HEK293 (cell line): ENCODE results near the gene SCFD2.

Source experiments
- KLF10 ChIP-seq: fragments of 450-650 bp; IDR thresholded peaks from 2 replicates; pipeline ENCODE4 v1.5.1; 2018; ENCODE audit warnings: missing biosample characterization, mild to moderate bottlenecking, missing genetic modification characterization
- MEIS1 ChIP-seq: sonication (generic); formaldehyde crosslinking; IDR thresholded peaks from 2 replicates; pipeline ENCODE4 v1.8.1; 2022; ENCODE audit warnings: missing genetic modification reagents, mild to moderate bottlenecking, borderline replicate concordance
- PBX3 ChIP-seq: sonication (generic); formaldehyde crosslinking; IDR thresholded peaks from 2 replicates; pipeline ENCODE4 v1.8.1; 2022; ENCODE audit warnings: mild to moderate bottlenecking, moderate library complexity, missing genetic modification reagents
- ZBTB44 ChIP-seq: fragments of 450-650 bp; IDR thresholded peaks from 2 replicates; pipeline ENCODE4 v1.5.1; 2018; ENCODE audit warnings: missing biosample characterization, mild to moderate bottlenecking, missing genetic modification characterization
- ZBTB49 ChIP-seq: fragments of 450-650 bp; formaldehyde crosslinking; IDR thresholded peaks from 2 replicates; pipeline ENCODE4 v1.5.1; 2016; ENCODE audit warnings: missing biosample characterization, missing genetic modification characterization, low read depth
- ZEB2 ChIP-seq: fragments of 450-650 bp; formaldehyde crosslinking; IDR thresholded peaks from 2 replicates; pipeline ENCODE4 v1.5.1; 2016; ENCODE audit warnings: missing biosample characterization, missing genetic modification characterization
- ZNF140 ChIP-seq: fragments of 450-650 bp; formaldehyde crosslinking; IDR thresholded peaks from 2 replicates; pipeline ENCODE4 v1.5.1; 2016; ENCODE audit warnings: missing biosample characterization, missing genetic modification characterization
- ZNF148 ChIP-seq: fragments of 450-650 bp; formaldehyde crosslinking; IDR thresholded peaks from 2 replicates; pipeline ENCODE4 v1.5.0; 2017; ENCODE audit warnings: missing biosample characterization, missing genetic modification characterization, borderline replicate concordance
- ZNF350 ChIP-seq: fragments of 450-650 bp; formaldehyde crosslinking; IDR thresholded peaks from 2 replicates; pipeline ENCODE4 v1.5.0; 2017; ENCODE audit warnings: missing biosample characterization, mild to moderate bottlenecking, missing genetic modification characterization
- ZNF513 ChIP-seq: fragments of 450-650 bp; IDR thresholded peaks from 2 replicates; pipeline ENCODE4 v1.5.1; 2018; ENCODE audit warnings: missing biosample characterization, missing genetic modification characterization
- ZNF561 ChIP-seq: fragments of 450-650 bp; IDR thresholded peaks from 2 replicates; pipeline ENCODE4 v1.5.1; 2018; ENCODE audit warnings: missing biosample characterization, missing genetic modification characterization, borderline replicate concordance
- TF ChIP-seq, protein P1 (sequence below): fragments of 450-650 bp; formaldehyde crosslinking; IDR thresholded peaks from 2 replicates; pipeline ENCODE4 v1.5.1; 2016; ENCODE audit warnings: missing biosample characterization, missing genetic modification characterization
- TF ChIP-seq, protein P2 (sequence below): fragments of 450-650 bp; formaldehyde crosslinking; IDR thresholded peaks from 2 replicates; pipeline ENCODE4 v1.5.1; 2016; ENCODE audit warnings: missing biosample characterization, missing genetic modification characterization
- TF ChIP-seq, protein P3 (sequence below): fragments of 450-650 bp; formaldehyde crosslinking; IDR thresholded peaks from 2 replicates; pipeline ENCODE4 v1.5.1; 2016; ENCODE audit warnings: missing biosample characterization, missing genetic modification characterization

GRCh38 chr4:53059256-53059655 lies 306.6 kb downstream of the SCFD2 start:
- TF ChIP-seq, protein P1, sequence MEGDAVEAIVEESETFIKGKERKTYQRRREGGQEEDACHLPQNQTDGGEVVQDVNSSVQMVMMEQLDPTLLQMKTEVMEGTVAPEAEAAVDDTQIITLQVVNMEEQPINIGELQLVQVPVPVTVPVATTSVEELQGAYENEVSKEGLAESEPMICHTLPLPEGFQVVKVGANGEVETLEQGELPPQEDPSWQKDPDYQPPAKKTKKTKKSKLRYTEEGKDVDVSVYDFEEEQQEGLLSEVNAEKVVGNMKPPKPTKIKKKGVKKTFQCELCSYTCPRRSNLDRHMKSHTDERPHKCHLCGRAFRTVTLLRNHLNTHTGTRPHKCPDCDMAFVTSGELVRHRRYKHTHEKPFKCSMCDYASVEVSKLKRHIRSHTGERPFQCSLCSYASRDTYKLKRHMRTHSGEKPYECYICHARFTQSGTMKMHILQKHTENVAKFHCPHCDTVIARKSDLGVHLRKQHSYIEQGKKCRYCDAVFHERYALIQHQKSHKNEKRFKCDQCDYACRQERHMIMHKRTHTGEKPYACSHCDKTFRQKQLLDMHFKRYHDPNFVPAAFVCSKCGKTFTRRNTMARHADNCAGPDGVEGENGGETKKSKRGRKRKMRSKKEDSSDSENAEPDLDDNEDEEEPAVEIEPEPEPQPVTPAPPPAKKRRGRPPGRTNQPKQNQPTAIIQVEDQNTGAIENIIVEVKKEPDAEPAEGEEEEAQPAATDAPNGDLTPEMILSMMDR (tag by site-specific recombination): no peak
- no peak for TF ChIP-seq ZNF561 (tag by site-specific recombination)
- TF ChIP-seq KLF10: no peak
- TF ChIP-seq ZEB2: no peak
- TF ChIP-seq ZNF513 (tag by site-specific recombination): no peak
- TF ChIP-seq ZBTB44 (tag by site-specific recombination): no peak
- TF ChIP-seq PBX3: no peak
- no peak for TF ChIP-seq ZNF148 (tag by site-specific recombination)
- TF ChIP-seq ZNF140 (tag by site-specific recombination): no peak
- TF ChIP-seq MEIS1 (CRISPR knock-in tag): no peak
- no peak for TF ChIP-seq ZBTB49 (tag by site-specific recombination)
- TF ChIP-seq, protein P2, sequence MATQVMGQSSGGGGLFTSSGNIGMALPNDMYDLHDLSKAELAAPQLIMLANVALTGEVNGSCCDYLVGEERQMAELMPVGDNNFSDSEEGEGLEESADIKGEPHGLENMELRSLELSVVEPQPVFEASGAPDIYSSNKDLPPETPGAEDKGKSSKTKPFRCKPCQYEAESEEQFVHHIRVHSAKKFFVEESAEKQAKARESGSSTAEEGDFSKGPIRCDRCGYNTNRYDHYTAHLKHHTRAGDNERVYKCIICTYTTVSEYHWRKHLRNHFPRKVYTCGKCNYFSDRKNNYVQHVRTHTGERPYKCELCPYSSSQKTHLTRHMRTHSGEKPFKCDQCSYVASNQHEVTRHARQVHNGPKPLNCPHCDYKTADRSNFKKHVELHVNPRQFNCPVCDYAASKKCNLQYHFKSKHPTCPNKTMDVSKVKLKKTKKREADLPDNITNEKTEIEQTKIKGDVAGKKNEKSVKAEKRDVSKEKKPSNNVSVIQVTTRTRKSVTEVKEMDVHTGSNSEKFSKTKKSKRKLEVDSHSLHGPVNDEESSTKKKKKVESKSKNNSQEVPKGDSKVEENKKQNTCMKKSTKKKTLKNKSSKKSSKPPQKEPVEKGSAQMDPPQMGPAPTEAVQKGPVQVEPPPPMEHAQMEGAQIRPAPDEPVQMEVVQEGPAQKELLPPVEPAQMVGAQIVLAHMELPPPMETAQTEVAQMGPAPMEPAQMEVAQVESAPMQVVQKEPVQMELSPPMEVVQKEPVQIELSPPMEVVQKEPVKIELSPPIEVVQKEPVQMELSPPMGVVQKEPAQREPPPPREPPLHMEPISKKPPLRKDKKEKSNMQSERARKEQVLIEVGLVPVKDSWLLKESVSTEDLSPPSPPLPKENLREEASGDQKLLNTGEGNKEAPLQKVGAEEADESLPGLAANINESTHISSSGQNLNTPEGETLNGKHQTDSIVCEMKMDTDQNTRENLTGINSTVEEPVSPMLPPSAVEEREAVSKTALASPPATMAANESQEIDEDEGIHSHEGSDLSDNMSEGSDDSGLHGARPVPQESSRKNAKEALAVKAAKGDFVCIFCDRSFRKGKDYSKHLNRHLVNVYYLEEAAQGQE (tag by site-specific recombination): no peak
- TF ChIP-seq ZNF350 (tag by site-specific recombination): no peak
- TF ChIP-seq, protein P3, sequence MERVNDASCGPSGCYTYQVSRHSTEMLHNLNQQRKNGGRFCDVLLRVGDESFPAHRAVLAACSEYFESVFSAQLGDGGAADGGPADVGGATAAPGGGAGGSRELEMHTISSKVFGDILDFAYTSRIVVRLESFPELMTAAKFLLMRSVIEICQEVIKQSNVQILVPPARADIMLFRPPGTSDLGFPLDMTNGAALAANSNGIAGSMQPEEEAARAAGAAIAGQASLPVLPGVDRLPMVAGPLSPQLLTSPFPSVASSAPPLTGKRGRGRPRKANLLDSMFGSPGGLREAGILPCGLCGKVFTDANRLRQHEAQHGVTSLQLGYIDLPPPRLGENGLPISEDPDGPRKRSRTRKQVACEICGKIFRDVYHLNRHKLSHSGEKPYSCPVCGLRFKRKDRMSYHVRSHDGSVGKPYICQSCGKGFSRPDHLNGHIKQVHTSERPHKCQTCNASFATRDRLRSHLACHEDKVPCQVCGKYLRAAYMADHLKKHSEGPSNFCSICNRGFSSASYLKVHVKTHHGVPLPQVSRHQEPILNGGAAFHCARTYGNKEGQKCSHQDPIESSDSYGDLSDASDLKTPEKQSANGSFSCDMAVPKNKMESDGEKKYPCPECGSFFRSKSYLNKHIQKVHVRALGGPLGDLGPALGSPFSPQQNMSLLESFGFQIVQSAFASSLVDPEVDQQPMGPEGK: no peak
